GM18502 (cell line): ENCODE results near the gene GARIN5A.

ENCODE experiments used
- ATAC-seq: cut with Tn5 transposase; IDR thresholded peaks from one replicate; pipeline ENCODE4 v1.9.1; 2021; ENCODE audit warnings: mild to moderate bottlenecking; ENCODE audit not compliant: unreplicated experiment, poor library complexity

GARIN5A gene

GRCh38 chr19:50419580-50420035 lies 57.0 kb downstream of the GARIN5A start:
- ATAC-seq: no peak

- ATAC-seq: no peak
These were observed 57.5 kb downstream of the GARIN5A start for GRCh38 chr19:50419022-50419579.

- no peak for ATAC-seq
These were observed 58.2 kb downstream of the GARIN5A start, which contains the start of gene SPIB for GRCh38 chr19:50418176-50419021. SPIB (plus strand) TSS chr19:50418938; CDS start chr19:50418963, 25 bp downstream.

- no peak for ATAC-seq
These were observed 59.3 kb downstream of the GARIN5A start for GRCh38 chr19:50417111-50418081.
